PC-3 (cell line): Measurements from ENCODE around the gene CDC42EP5.

Experiments
- CTCF ChIP-seq: fragments of 300-600 bp; sonication (generic); conservative IDR thresholded peaks from 2 replicates; pipeline ENCODE4 v1.5.1; 2017; ENCODE audit warnings: antibody characterized with exemption, low read depth, mild to moderate bottlenecking, low read length
- EZH2 ChIP-seq: fragments of 300-600 bp; sonication (generic); IDR thresholded peaks from one replicate; pipeline ENCODE4 v1.6.1; 2017; ENCODE audit warnings: antibody characterized with exemption, mild to moderate bottlenecking, low read length; ENCODE audit not compliant: unreplicated experiment
- EZH2phosphoT487 ChIP-seq: fragments of 300-600 bp; sonication (generic); IDR thresholded peaks from 2 replicates; pipeline ENCODE4 v1.6.1; 2018; ENCODE audit warnings: mild to moderate bottlenecking, antibody characterized with exemption, low read length, borderline replicate concordance

GRCh38 chr19:54463531-54464043 is 9.5 kb downstream of the CDC42EP5 start, which contains the start of gene LENG9:
- no peak for TF ChIP-seq EZH2
- no peak for TF ChIP-seq CTCF
- no peak for TF ChIP-seq EZH2phosphoT487
